H1 (cell line): ENCODE results near the gene COL6A5. TPM values are rescaled to one million over a fixed set of nuclear protein-coding genes. Genes with fewer than 3 reads are reported as not detected.

Source experiments
- CTCF ChIA-PET: fragments of 300-600 bp; sonication (Branson Sonifier 250); formaldehyde crosslinking; loops from one replicate; lab custom pipeline; 2021; ENCODE audit not compliant: partially characterized antibody; lab: Charles Lee
- POLR2A ChIA-PET: fragments of 300-600 bp; sonication (Branson Sonifier 250); formaldehyde crosslinking; loops from one replicate; lab custom pipeline; 2021; ENCODE audit warnings: inconsistent platforms; ENCODE audit not compliant: partially characterized antibody; lab: Charles Lee
- DNase-seq, 2 experiments: peaks; one replicate each; pipeline versions ENCODE4 v3.0.0 to v3.0.0-alpha.2; 2010 to 2022; ENCODE audit warnings: low spot score in 2 of 2, low read depth in 1 of 2, mixed read lengths in 1 of 2
- FAIRE-seq: peaks from 2 replicates; lab custom pipeline; 2011; peaks lifted over from hg19 to GRCh38; lab: Jason Lieb, UNC
- H2AFZ ChIP-seq: 2 replicates; pipeline ENCODE4 v1.8.1; 2012; ENCODE audit warnings: low read length, inconsistent platforms
- H2AK5ac ChIP-seq: 2 replicates; pipeline ENCODE4 v1.6.1; 2013; ENCODE audit warnings: low read depth, low read length
- H2BK120ac ChIP-seq: replicated peaks from 2 replicates; pipeline ENCODE3; 2013; ENCODE audit warnings: low read depth, low read length, inconsistent platforms
- H2BK12ac ChIP-seq: 2 replicates; pipeline ENCODE4 v1.6.1; 2013; ENCODE audit warnings: low read depth, low read length
- H2BK15ac ChIP-seq: 2 replicates; pipeline ENCODE4 v1.6.1; 2013; ENCODE audit warnings: low read length
- H2BK20ac ChIP-seq: 2 replicates; pipeline ENCODE4 v1.6.1; 2013; ENCODE audit warnings: low read length
- H2BK5ac ChIP-seq: 2 replicates; pipeline ENCODE4 v1.6.1; 2013; ENCODE audit warnings: low read depth, low read length
- H3K14ac ChIP-seq: 2 replicates; pipeline ENCODE4 v1.6.1; 2013; ENCODE audit warnings: inconsistent platforms; ENCODE audit not compliant: insufficient read length
- H3K18ac ChIP-seq: 2 replicates; pipeline ENCODE4 v1.6.1; 2013; ENCODE audit warnings: low read length; ENCODE audit errors: extremely low read depth
- H3K23ac ChIP-seq: 2 replicates; pipeline ENCODE4 v1.6.1; 2013; ENCODE audit warnings: inconsistent platforms; ENCODE audit not compliant: insufficient read length
- H3K23me2 ChIP-seq: 2 replicates; pipeline ENCODE4 v1.6.1; 2013; ENCODE audit warnings: low read depth, low read length
- H3K27ac ChIP-seq: 2 replicates; pipeline ENCODE4 v1.6.1; 2011; ENCODE audit warnings: low read depth, low read length, inconsistent platforms
- H3K27me3 ChIP-seq, 4 experiments: replicated peaks in 1 of 4; 1 replicate in 1 of 4; 2 replicates in 3 of 4; pipeline versions ENCODE4 v1.6.1 to v1.8.1; 2011 to 2013; ENCODE audit warnings: low read length in 3 of 4, mild to moderate bottlenecking in 3 of 4, inconsistent platforms in 2 of 4, mixed read lengths in 2 of 4, moderate library complexity in 1 of 4; ENCODE audit not compliant: control insufficient read depth in 3 of 4, insufficient read depth in 3 of 4; ENCODE audit errors: extremely low read depth in 1 of 4
- H3K36me3 ChIP-seq, 4 experiments: 2 replicates each; pipeline versions ENCODE4 v1.6.1 to v1.8.1; 2011 to 2013; ENCODE audit warnings: mild to moderate bottlenecking in 4 of 4, low read length in 3 of 4, moderate library complexity in 2 of 4, control low read depth in 1 of 4, inconsistent platforms in 1 of 4; ENCODE audit not compliant: insufficient read depth in 4 of 4, control insufficient read depth in 2 of 4
- H3K4ac ChIP-seq: replicated peaks from 2 replicates; pipeline ENCODE3; 2013; ENCODE audit warnings: low read length, low read depth, mixed read lengths, inconsistent platforms; ENCODE audit not compliant: insufficient read length
- H3K4me1 ChIP-seq, 4 experiments: replicated peaks in 1 of 4; 1 replicate in 1 of 4; 2 replicates in 3 of 4; pipeline versions ENCODE4 v1.6.1 to v1.8.1; 2011 to 2013; ENCODE audit warnings: low read length in 3 of 4, inconsistent platforms in 2 of 4, mixed read lengths in 1 of 4; ENCODE audit not compliant: insufficient read depth in 4 of 4, control insufficient read depth in 3 of 4
- H3K4me2 ChIP-seq, 2 experiments: 2 replicates each; pipeline versions ENCODE4 v1.6.1 to v1.8.1; 2011 to 2013; ENCODE audit warnings: low read depth in 2 of 2, low read length in 2 of 2, control low read depth in 1 of 2, inconsistent platforms in 1 of 2, mild to moderate bottlenecking in 1 of 2; ENCODE audit not compliant: insufficient read depth in 1 of 2
- H3K4me3 ChIP-seq, 4 experiments: fragments of 200-600, 300-600 bp in 1 of 4; sonication (generic), shearing (Covaris generic), sonication (Bioruptor Twin) in 1 of 4; 2 replicates each; pipeline versions ENCODE4 v1.5.1 to v1.8.1; 2011 to 2016; ENCODE audit warnings: low read length in 4 of 4, low read depth in 3 of 4, control low read depth in 2 of 4, inconsistent platforms in 2 of 4, mild to moderate bottlenecking in 2 of 4, mixed read lengths in 1 of 4, moderate library complexity in 1 of 4; ENCODE audit not compliant: insufficient read depth in 2 of 4; ENCODE audit errors: extremely low read depth in 1 of 4
- H3K56ac ChIP-seq: replicated peaks from 2 replicates; pipeline ENCODE3; 2013; ENCODE audit warnings: low read depth, mild to moderate bottlenecking, mixed read lengths, low read length, inconsistent platforms; ENCODE audit not compliant: insufficient read length
- H3K79me1 ChIP-seq: 2 replicates; pipeline ENCODE4 v1.6.1; 2013; ENCODE audit warnings: low read depth, low read length, control low read depth
- H3K79me2 ChIP-seq, 2 experiments: 2 replicates each; pipeline versions ENCODE4 v1.6.1 to v1.8.1; 2012 to 2013; ENCODE audit warnings: low read length in 2 of 2, mild to moderate bottlenecking in 2 of 2, inconsistent platforms in 1 of 2; ENCODE audit not compliant: insufficient read depth in 2 of 2, control insufficient read depth in 1 of 2
- H3K9ac ChIP-seq, 4 experiments: replicated peaks in 1 of 4; 1 replicate in 1 of 4; 2 replicates in 3 of 4; pipeline versions ENCODE4 v1.6.1 to v1.8.1; 2011 to 2013; ENCODE audit warnings: low read depth in 3 of 4, low read length in 3 of 4, control low read depth in 2 of 4, mild to moderate bottlenecking in 2 of 4, moderate library complexity in 2 of 4, inconsistent platforms in 1 of 4; ENCODE audit errors: extremely low read depth in 1 of 4
- H3K9me3 ChIP-seq, 2 experiments: 2 replicates each; pipeline versions ENCODE4 v1.6.1 to v1.8.1; 2012 to 2013; ENCODE audit warnings: mild to moderate bottlenecking in 2 of 2, moderate library complexity in 2 of 2, control low read depth in 1 of 2, inconsistent platforms in 1 of 2, low read depth in 1 of 2, low read length in 1 of 2, mixed read lengths in 1 of 2; ENCODE audit not compliant: insufficient read depth in 2 of 2
- H4K20me1 ChIP-seq, 2 experiments: replicated peaks in 1 of 2; 2 replicates each; pipeline versions ENCODE3 to v1.8.1; 2011 to 2013; ENCODE audit warnings: inconsistent platforms in 2 of 2, low read length in 2 of 2, mild to moderate bottlenecking in 1 of 2; ENCODE audit not compliant: insufficient read depth in 2 of 2, control insufficient read depth in 1 of 2
- H4K5ac ChIP-seq: 2 replicates; pipeline ENCODE4 v1.6.1; 2013; ENCODE audit warnings: low read length, low read depth, mixed read lengths, inconsistent platforms; ENCODE audit not compliant: insufficient read length
- H4K8ac ChIP-seq: 2 replicates; pipeline ENCODE4 v1.8.0; 2013; ENCODE audit warnings: mild to moderate bottlenecking, moderate library complexity, low read length, inconsistent platforms; ENCODE audit not compliant: insufficient read depth; ENCODE audit errors: extremely low read depth
- H4K91ac ChIP-seq: replicated peaks from 2 replicates; pipeline ENCODE3; 2013; ENCODE audit warnings: low read length, mixed read lengths, inconsistent platforms; ENCODE audit not compliant: insufficient read length
- KDM1A ChIP-seq: fragments of 200-600, 300-600 bp; sonication (generic); IDR thresholded peaks from 2 replicates; pipeline ENCODE4 v1.7.1; 2016; ENCODE audit warnings: mild to moderate bottlenecking, low read length, borderline replicate concordance
- RAD21 ChIP-seq, 2 experiments: IDR thresholded peaks in 1 of 2; conservative IDR thresholded peaks in 1 of 2; 2 replicates each; pipeline ENCODE4 v1.6.1; 2011; ENCODE audit warnings: low read depth in 2 of 2, low read length in 2 of 2, improper control_type of control experiment in 1 of 2, inconsistent platforms in 1 of 2, mild to moderate bottlenecking in 1 of 2, moderate library complexity in 1 of 2
- USF2 ChIP-seq: IDR thresholded peaks from 2 replicates; pipeline ENCODE4 v1.6.1; 2011; ENCODE audit warnings: low read length, improper control_type of control experiment
- polyA plus RNA-seq, 7 experiments: library from polyadenylated mRNA; depleted of rRNA in 3 of 7; stranded (reverse) in 5 of 7; unstranded in 2 of 7; fragments of >200 nt in 5 of 7; fragments of 200-250 nt in 2 of 7; gene quantifications; 1 replicate in 5 of 7; 2 replicates in 1 of 7; 4 replicates in 1 of 7; pipeline versions ENCODE4 v1.2.1 to v1.2.3, GENCODE V29; 2011 to 2013; ENCODE audit warnings: missing spikeins in 2 of 7, mixed read lengths in 2 of 7
- total RNA-seq: library from RNA; stranded (reverse); fragmentation: NEBNext Ultra II Directional; extraction: Animal tissue kit (Norgen Biotek cat#: 25700); gene quantifications from 2 replicates; pipeline ENCODE4 v1.2.1, GENCODE V29; 2021

Gene COL6A5
- total and polyA plus RNA-seq, 2 of the 8 experiments (the other 6 are each of a cell fraction or from before 2014, with no cell fraction given), result 0.05 to 0.06 TPM

- H4K5ac ChIP-seq, result no peak overlapping the region
- H3K9ac ChIP-seq, result no peak overlapping the region
- H3K4me3 ChIP-seq, result no peak overlapping the region
- TF ChIP-seq USF2, result no peak
- TF ChIP-seq RAD21 (IDR thresholded peaks at IDR 0.05 in 1 of 2, conservative IDR thresholded peaks at IDR 0.05 in 1 of 2; ENCODE audit: low read depth in 2 of 2, low read length in 2 of 2), result no peak
- 0 out of 2 replicates have a peak, but pooled peaks have one; percentile 45 for TF ChIP-seq KDM1A
- no peak overlapping the region for H3K14ac ChIP-seq
- no peak overlapping the region for H3K27ac ChIP-seq
- H3K79me1 ChIP-seq, result no peaks in the 10 kb centered on the region
- no peak for FAIRE-seq
- H3K23me2 ChIP-seq, result no peaks in the 10 kb centered on the region
- no peak overlapping the region for H3K4me2 ChIP-seq
- no peak overlapping the region for H3K4ac ChIP-seq
- ChIA-PET CTCF (no interaction called here), POLR2A (no interaction called here)
- no peak overlapping the region for H3K23ac ChIP-seq
- H3K79me2 ChIP-seq, result no peaks in the 10 kb centered on the region
- no peak for DNase-seq
- H4K20me1 ChIP-seq, result no peaks in the 10 kb centered on the region
- H2BK12ac ChIP-seq, result no peak overlapping the region
- H3K18ac ChIP-seq, result no peak overlapping the region
- no peak overlapping the region for H2AFZ ChIP-seq
- no peak overlapping the region for H2BK15ac ChIP-seq
- H3K27me3 ChIP-seq, result no peaks in the 10 kb centered on the region
- H4K8ac ChIP-seq, result no peak overlapping the region
- no peak overlapping the region for H2BK20ac ChIP-seq
- no peak overlapping the region for H2BK5ac ChIP-seq
- no peak overlapping the region for H2AK5ac ChIP-seq
- H4K91ac ChIP-seq, result no peak overlapping the region
- no peak overlapping the region for H2BK120ac ChIP-seq
- H3K4me1 ChIP-seq, result no peaks in the 10 kb centered on the region
- H3K36me3 ChIP-seq, result no peaks in the 10 kb centered on the region
- H3K56ac ChIP-seq, result no peak overlapping the region
- no peaks in the 10 kb centered on the region for H3K9me3 ChIP-seq
Measured at GRCh38 chr3:130312374-130312773, 33.1 kb upstream of the COL6A5 start.
